Skin epidermis (tissue), 12 donors: ENCODE results near the gene SEMA7A.
A peak's percentile ranks its signal among the peaks of the same experiment; 100 is the strongest.

Experiments
- H3K27ac ChIP-seq, 21 experiments: fragments of 200-600 bp; sonication (generic) in 11 of 21; one replicate each; pipeline ENCODE4 v1.5.0; 2020; ENCODE audit warnings: mild to moderate bottlenecking in 3 of 21, inconsistent platforms in 2 of 21, moderate library complexity in 2 of 21
- H3K4me3 ChIP-seq, 7 experiments: fragments of 200-600 bp; sonication (generic) in 2 of 7; one replicate each; pipeline ENCODE4 v1.5.0; 2020; ENCODE audit warnings: inconsistent platforms in 2 of 7, mild to moderate bottlenecking in 2 of 7, moderate library complexity in 1 of 7

SEMA7A gene

GRCh38 chr15:74420193-74420905, 13.4 kb downstream of the SEMA7A start:
- H3K27ac ChIP-seq: peak overlapping the region in 6 of 21 experiments; percentile 12 to 57 (median 28)
- no peak overlapping the region for H3K4me3 ChIP-seq

DNA sequence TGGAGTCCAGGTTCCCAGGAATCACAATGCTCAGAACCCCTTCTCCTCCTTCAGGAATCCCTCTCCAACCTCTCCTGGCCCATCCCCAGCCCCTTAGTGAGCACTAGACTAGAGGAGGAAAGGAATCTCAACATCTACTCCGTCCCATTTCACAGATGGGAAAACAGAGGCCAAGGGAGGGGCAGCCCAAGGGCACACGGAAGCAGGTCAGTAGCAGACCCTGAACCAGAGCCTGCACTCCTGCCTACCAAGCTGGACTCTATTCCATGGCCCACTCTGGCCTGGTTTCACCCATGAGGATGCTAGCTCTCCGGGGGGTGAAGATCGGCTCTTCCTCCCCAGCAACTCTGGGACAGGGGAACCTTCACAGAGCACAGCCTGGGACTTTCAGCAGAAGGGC, 14.3 kb downstream of the SEMA7A start:
- Histone ChIP-seq H3K27ac (peak overlapping the region in 2 of 21 experiments; percentile 22 to 39), H3K4me3 (no peak overlapping the region)

DNA sequence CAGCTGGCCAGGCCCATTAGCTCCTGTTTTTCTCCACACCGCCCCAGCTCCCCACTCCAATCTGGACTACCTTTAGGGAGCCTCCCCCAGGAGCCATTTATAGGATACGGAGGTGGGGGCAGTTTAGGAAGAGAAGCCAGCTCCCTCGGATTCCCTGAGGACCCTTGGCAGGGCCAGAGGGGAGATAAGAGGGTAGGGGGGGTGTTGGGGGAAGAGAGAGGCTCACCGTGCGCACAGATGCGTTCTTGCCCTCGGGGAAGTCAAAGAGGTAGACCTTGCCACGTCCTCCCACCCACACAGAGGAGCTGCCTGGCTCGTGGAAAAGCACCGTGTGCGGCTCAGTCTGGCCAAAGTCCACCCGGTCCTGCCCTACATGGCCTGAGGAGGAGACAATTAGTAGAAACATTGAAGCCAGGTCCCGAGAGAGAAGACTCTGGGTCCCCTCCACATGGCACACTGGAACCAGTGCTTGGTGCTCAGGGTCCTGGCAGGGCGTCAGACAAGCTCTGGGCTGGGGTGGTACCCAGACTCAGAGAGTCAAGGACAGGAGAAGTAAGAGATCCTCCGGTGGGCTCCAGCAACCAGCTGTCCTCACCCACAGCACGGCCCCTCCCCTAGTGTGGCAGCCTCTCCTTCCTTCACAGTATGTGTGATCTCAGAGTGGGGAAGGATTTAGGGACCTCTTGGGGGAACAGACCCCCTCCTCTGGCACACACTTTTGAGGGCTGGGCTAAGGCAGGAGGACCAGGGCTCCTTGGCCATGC, 15.0 kb downstream of the SEMA7A start:
- Histone ChIP-seq H3K27ac (peak overlapping the region in 1 of 21 experiments; percentile 46), H3K4me3 (no peak overlapping the region)

- H3K27ac ChIP-seq: peak overlapping the region in 1 of 21 experiments; percentile 46
These were observed 16.1 kb downstream of the SEMA7A start for GRCh38 chr15:74417670-74418069.

GRCh38 chr15:74417225-74417624, 16.5 kb downstream of the SEMA7A start:
- Histone ChIP-seq H3K4me3 (no peak overlapping the region), H3K27ac (peak overlapping the region in 1 of 21 experiments; percentile 46)

More at GRCh38 chr15:74417670-74418069, 16.1 kb downstream of the SEMA7A start:
- no peak overlapping the region for H3K4me3 ChIP-seq

DNA sequence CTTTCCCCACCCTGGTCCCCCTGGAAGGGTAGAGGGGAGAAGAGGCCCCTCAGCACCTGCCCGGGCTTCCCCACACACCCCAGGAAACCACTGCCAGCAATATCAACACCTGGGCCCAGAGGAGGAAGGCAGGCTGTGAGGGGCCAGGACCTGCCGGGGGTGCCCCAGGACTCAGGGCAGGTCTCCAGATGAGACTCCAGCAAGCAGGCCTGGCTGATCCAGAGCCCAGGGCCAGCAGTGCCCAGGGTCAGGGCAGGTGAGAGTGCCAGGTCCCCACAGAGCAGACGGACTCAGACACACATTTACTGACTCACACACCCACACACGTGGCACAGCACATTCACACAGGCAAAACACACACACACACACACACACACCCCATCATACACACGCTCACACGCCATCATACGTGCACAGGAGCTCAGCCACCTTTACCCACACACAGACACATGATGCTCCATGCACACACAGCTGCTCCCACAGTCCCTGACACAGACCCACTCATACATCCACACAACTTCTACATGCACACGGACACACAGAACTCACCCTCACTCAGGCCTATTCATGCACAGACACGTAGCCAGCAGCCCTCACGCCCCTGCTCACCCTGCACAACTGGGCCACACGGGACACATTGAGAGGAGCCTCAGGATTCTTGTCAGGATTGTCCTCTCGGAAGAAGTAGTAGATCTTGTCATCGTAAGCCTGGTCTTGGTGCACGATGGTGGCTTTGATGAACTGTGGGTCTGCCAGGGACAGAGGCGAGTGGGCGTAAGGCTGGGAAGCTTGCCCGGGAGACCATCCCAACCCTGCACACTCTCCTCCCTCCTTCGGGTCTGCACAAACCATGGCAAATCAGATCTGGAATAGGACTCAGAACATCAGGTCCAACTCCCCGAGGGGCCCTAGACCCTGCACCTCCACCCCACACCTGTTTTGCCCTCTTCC, 17.5 kb downstream of the SEMA7A start:
- Histone ChIP-seq H3K27ac (peak overlapping the region in 1 of 21 experiments; percentile 46), H3K4me3 (no peak overlapping the region)

GRCh38 chr15:74414603-74415338, 19.0 kb downstream of the SEMA7A start:
- H3K27ac ChIP-seq: no peak overlapping the region
- no peak overlapping the region for H3K4me3 ChIP-seq

- no peak overlapping the region for H3K4me3 ChIP-seq
- H3K27ac ChIP-seq: no peak overlapping the region
These were observed 19.6 kb downstream of the SEMA7A start for GRCh38 chr15:74414081-74414580.

DNA sequence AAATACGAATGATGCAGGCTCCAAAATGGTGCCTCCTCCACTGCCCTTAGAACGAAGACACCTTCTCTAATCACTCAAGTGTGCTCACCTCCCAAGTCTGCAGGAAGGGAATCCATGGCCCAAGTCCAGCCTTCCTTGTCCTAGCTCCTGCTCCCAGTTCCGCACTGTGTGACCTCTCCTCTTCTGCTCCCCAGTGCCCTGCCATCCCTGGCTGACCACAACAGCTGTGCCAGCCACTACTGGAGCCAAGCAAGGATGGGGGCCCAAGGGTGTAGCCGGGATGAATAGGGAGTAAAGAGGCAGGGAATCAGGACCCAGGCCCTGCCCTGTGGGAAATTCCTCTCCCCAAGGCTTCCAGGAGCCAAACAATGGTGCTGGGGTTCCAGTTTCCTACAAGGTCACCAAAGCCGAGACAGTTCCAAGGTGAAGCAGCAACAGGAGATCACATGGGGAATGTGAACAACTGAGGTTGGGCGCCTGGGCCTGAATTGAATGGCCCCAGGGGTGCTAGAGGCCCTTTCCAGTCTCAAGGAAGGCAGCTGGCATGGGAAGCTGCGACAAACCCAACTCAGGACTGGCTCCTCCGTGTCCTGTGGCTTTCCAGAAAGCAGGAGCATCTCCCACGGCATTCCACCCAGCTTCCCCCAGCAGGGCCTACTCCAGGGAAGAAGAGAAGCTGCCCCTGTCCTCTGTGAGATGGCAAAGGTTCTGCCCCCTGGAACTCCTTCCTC, 20.2 kb downstream of the SEMA7A start:
- Histone ChIP-seq H3K4me3 (no peak overlapping the region), H3K27ac (no peak overlapping the region)

DNA sequence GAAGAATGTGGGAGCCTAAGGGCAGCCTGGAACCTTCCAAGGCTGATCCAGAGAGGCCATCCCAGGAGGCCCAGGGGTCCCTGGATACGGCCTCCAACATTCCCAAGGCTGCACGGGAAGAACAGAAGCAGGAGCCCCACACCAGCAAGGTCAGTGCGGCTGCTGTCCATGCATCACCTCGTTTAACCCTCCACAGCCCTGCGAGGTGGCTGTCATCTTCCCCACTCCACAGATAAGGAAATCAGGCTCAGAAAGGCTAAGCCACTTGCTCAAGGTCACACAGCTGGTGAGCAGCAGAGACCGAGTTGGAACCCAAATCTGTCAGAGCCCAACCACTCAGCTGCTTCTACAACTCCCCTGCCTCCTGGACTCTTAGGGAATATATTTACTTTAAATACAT, 21.6 kb downstream of the SEMA7A start:
- Histone ChIP-seq H3K27ac (peak overlapping the region in 1 of 21 experiments; percentile 14), H3K4me3 (no peak overlapping the region)

DNA sequence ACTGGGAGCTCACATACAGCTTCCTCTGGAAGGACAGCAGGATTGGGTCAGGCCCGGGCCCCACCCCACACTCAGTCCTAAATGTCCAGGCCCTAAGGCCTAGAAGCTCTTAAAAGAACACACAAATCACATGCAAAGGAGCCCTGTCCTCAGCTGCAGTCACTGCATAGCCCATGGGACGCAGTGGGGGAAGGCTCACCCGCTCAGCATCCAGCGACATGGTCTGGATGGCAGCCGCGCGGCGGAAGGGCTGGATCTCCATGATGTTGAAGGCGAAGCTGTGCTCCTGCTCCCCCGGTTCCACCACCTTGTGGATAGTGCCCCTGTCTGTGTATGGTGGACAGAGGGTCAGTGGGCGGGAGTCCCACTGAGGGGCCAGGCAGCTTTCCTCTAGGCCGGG, 22.1 kb downstream of the SEMA7A start:
- no peak overlapping the region for H3K4me3 ChIP-seq
- peak overlapping the region in 1 of 21 experiments; percentile 14 for H3K27ac ChIP-seq

DNA sequence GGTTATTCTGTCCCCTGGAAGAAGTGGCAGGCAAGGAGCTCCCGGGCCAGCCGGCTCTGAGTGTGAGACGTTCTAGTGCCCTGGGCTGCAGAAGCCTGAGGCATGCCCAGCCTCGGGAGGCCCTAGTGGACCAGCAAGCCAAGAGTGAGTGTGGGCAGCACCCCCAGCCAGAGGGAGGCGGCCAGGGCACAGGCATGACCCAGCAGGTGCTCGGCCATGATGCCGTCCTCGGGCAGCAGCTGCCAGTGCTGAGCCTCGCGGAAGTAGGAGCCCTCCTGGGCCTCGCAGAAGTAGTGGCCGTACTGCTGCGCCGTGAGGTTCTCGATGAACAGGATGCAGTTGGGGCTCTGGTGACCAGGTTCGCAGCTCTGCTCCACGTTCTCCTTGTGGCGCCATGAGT, 23.3 kb downstream of the SEMA7A start:
- H3K27ac ChIP-seq: no peak overlapping the region
- H3K4me3 ChIP-seq: no peak overlapping the region

DNA sequence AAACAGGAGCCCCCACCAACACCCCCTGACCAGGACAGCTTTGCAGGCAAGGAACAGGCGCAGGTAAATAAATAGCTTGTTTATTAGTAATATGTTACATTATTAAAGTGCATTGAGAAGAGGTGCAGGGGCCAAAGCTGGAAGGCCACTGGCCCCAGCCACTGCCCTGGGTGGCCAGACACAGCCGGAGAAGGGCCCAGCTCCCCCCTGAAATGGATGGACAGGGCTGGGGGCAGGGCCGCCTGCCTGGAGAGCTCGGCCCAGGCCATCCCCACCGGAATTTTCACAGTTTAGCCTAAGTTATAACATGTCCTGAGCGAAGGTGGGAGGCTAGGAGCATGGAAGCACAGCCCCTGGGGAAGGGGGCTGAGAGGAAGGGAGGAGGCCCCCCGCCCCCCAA, 24.5 kb downstream of the SEMA7A start:
- H3K4me3 ChIP-seq: no peak overlapping the region
- H3K27ac ChIP-seq: no peak overlapping the region

- H3K27ac ChIP-seq: no peak overlapping the region
These were observed 24.9 kb downstream of the SEMA7A start for GRCh38 chr15:74408815-74409214.

GRCh38 chr15:74408385-74408784, 25.4 kb downstream of the SEMA7A start:
- Histone ChIP-seq H3K4me3 (no peak overlapping the region), H3K27ac (no peak overlapping the region)

More at GRCh38 chr15:74408815-74409214, 24.9 kb downstream of the SEMA7A start:
- H3K4me3 ChIP-seq: no peak overlapping the region

GRCh38 chr15:74406992-74407705, 26.6 kb downstream of the SEMA7A start:
- Histone ChIP-seq H3K4me3 (no peak overlapping the region), H3K27ac (peak overlapping the region in 2 of 21 experiments; percentile 2 to 45)

- Histone ChIP-seq H3K4me3 (no peak overlapping the region), H3K27ac (peak overlapping the region in 2 of 21 experiments; percentile 2 to 45)
These were observed 27.2 kb downstream of the SEMA7A start for GRCh38 chr15:74406517-74406916.

DNA sequence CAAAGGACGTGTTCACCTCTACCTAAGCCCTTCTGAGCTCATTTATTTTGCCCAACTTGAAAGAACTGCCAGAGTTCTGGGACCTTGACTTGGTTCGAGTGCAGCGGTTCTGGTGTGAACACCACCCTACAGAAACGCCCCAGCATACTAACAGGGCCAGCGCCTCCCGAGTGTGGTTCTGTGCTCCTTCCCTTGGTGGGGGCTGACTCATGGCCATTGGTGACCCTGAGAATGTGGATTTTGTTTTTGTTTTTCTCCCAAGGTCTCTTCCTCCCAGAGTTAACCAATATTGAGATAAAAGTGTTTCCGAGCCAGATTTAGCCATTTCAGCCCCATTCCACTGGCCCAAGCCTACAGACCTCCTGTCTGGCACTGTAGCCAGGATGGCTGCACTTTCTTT, 27.9 kb downstream of the SEMA7A start:
- no peak overlapping the region for H3K4me3 ChIP-seq
- no peak overlapping the region for H3K27ac ChIP-seq
